HG03095 (cell line): Measurements from ENCODE around the gene RXFP3.

Experiments used
- ATAC-seq: cut with Tn5 transposase; IDR thresholded peaks from one replicate; pipeline ENCODE4 v1.9.1; 2021; ENCODE audit warnings: moderate library complexity; ENCODE audit not compliant: unreplicated experiment

Gene RXFP3

DNA sequence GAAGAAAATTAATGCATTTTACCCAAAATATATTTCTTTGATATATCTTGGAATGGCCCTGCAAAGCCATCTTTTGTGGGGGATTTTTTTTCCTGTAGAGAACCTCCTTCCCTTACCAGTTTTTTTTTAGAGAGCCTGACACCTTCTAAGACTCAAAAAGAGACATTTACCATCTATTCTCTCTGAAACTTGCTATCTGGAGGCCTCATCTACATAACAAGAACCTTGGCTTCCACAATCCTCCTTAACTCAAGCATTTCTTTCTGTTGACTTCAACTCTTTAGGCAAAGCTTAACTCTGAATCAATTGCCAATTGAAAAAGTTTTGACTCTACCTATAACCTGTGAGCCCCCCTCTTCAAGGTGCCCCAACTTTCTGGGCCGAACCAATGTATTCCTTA, 42.1 kb downstream of the RXFP3 start:
- no peak for ATAC-seq

DNA sequence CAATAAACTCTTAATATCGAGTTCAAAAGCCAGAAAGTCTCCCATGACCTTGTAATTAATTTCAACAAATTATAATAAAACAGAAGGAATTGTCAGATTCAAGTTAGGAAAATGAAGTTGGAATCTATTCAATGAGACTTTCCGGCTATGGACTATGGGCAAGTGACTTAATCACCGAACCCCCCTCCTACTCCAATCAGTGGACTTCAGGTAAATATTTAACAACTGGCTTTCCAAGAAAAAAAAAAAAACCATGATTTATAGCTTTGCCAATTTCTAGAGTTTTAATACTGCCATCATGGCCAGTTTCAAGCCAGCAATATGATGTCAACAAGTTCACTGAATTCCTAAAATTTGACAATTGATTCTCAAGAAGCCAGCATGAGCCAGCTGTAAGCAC, 43.8 kb downstream of the RXFP3 start:
- no peak for ATAC-seq

DNA sequence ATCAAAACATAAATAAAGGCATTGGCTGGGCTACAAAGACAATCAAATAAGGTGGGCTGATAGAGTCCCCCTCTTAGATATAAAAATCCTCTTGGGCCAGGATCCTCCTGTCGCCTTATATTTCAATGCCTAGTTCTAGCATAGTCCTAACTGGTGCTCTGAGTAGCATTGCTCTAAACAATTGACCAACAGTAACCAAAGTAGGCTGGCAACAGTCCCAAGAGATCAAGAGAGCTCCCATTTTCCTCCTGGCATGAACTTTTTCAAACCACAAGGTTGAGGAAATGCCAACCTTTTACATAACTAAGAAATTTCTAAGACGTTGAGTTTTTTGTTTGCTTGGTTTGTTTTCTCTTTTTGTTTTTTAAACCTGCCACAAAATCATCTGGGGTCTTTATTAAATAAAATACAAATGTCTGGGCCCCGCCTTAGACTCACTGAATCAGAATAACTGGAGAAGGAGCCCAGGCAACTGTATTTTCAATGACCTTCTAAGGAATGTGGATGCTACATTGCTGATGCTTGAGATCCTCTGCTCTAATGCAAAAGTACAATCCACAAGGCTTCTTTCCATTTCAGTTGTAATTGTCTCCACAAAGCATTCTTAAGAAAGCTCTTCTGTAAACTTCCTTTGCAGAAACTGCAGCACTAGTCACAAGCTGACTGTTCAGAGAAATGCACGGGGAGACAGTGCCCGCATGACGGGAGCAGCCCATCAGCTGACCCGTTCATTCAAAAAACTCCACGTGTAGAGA, 45.4 kb downstream of the RXFP3 start:
- no peak for ATAC-seq

DNA sequence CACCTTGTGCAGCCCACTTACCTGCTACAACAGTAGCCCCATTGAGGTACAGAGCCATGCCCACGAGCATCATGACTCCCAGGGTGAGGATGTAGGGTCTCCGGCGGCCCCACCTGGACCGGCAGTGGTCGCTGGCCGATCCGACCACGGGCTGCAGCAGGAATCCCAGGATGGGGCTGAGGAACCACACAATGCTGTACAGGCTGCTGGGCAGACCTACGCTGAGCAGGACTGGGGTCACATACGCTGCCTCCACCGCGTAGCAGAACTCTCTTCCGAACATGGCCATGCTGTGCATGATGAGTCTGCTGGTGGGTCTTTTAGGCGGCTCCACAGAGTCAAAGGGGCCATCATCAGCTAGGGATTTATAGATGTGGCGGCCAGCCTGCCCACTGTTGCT, 48.0 kb downstream of the RXFP3 start:
- ATAC-seq, result no peak

DNA sequence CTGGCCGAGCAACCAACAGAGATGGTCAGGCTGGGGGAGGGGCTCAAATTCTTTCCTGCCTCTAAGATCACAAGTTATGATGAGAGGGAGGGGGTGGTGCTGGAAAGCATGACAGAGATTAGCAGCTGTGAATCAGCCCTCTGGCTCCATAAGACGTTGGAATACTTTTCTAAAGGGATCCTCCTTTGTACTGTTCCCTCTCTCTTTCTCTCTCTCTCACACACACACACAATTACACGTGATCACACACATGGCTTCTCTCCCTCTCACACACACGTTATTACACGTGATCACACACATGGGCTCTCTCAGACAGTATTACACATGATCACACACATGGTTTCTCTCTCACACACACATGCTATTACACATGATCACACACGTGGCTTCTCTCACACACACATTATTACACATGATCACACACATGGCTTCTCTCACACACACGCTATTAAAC, 48.5 kb downstream of the RXFP3 start, which contains the start of gene SLC45A2:
Gene SLC45A2 (minus strand): TSS at position 23 of the 454 bp plus-strand sequence. CDS start 110 bp downstream, outside the sequence.
- no peak for ATAC-seq

DNA sequence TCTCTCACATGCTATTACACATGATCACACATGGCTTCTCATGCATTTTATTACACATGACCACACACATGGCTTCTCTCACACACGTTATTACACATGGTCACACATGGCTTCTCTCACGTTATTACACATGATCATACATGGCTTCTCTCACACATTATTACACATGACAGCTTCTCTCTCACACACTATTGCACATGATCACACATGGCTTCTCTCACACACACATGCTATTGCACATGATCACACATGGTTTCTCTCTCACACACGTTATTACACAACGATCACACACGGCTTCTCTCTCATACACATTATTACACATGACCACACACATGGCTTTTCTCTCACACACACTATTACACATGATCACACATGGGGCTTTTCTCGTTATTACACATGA, 49.3 kb downstream of the RXFP3 start:
- no peak for ATAC-seq
